DMS53 treated with DMSO at 0.1 percent for 48 hours (cell line): ENCODE results near the gene PPA1.
"Not testable (repeated sequence)": the region's sequence is repeated elsewhere in the genome, so short reads cannot be mapped to it uniquely, and the experiment has no call there.

ENCODE experiments used
- DNase-seq: peaks from one replicate; lab custom pipeline; 2025; ENCODE audit not compliant: unreplicated experiment; lab: John Stamatoyannopoulos, UW

The PPA1 gene

GRCh38 chr10:70233109-70233938 lies at the start of gene PPA1:
PPA1 (minus strand) TSS chr10:70233429; CDS start chr10:70233327, 102 bp downstream.
- peak; percentile 92 for DNase-seq

- no peak for DNase-seq
Observed at GRCh38 chr10:70281609-70282008, 48.4 kb upstream of the PPA1 start.

- no peak for DNase-seq
Observed at GRCh38 chr10:70280099-70280498, 46.9 kb upstream of the PPA1 start.

- no peak for DNase-seq
Observed at GRCh38 chr10:70277396-70278030, 44.3 kb upstream of the PPA1 start.

GRCh38 chr10:70274643-70275042 lies 41.4 kb upstream of the PPA1 start:
- DNase-seq, result no peak

- peak; percentile 34 for DNase-seq
Observed at GRCh38 chr10:70272925-70273316, 39.7 kb upstream of the PPA1 start.

GRCh38 chr10:70271996-70272924 lies 39.0 kb upstream of the PPA1 start:
- no peak for DNase-seq

- DNase-seq, result no peak
Observed at GRCh38 chr10:70270952-70271351, 37.7 kb upstream of the PPA1 start.

- DNase-seq, result no peak
Observed at GRCh38 chr10:70269741-70270140, 36.5 kb upstream of the PPA1 start.

- DNase-seq, result no peak
Observed at GRCh38 chr10:70268376-70268775, 35.1 kb upstream of the PPA1 start.

- no peak for DNase-seq
Observed at GRCh38 chr10:70267161-70267933, 34.1 kb upstream of the PPA1 start.

GRCh38 chr10:70266701-70267100 lies 33.5 kb upstream of the PPA1 start:
- DNase-seq, result no peak

GRCh38 chr10:70266056-70266455 lies 32.8 kb upstream of the PPA1 start:
- no peak for DNase-seq

GRCh38 chr10:70265032-70265689 lies 31.9 kb upstream of the PPA1 start:
- peak; percentile 76 for DNase-seq

- DNase-seq, result no peak
Observed at GRCh38 chr10:70260734-70261133, 27.5 kb upstream of the PPA1 start.

GRCh38 chr10:70260259-70260658 lies 27.0 kb upstream of the PPA1 start:
- DNase-seq, result no peak

- DNase-seq, result no peak
Observed at GRCh38 chr10:70258216-70258615, 25.0 kb upstream of the PPA1 start.

GRCh38 chr10:70257816-70258215 lies 24.6 kb upstream of the PPA1 start:
- DNase-seq, result not testable (repeated sequence)

GRCh38 chr10:70256463-70256862 lies 23.2 kb upstream of the PPA1 start:
- no peak for DNase-seq
